Measurements from ENCODE around the gene LAMC1.

The LAMC1 gene

GRCh38 chr1:183164963-183165362, 141.7 kb downstream of the LAMC1 start:
- no peaks in the 10 kb centered on the region for H3K36me3 ChIP-seq (ENCODE audit: control insufficient read depth, insufficient read depth, low read length)
- H3K4me1 ChIP-seq (ENCODE audit: control insufficient read depth, insufficient read depth, low read length) = peaks cover 4% of the 10 kb centered on the region; the same call in 1 of the 2 replicates
- H3K27ac ChIP-seq (ENCODE audit: low read length) = no peak overlapping the region
- DNase-seq (ENCODE audit: low read depth, low spot score) = no peak
- no CpG with 5 or more reads among the region's 4 CpGs for WGBS (ENCODE audit: insufficient coverage, insufficient read length)
- H3K4me3 ChIP-seq (ENCODE audit: low read length) = no peak overlapping the region
- no peaks in the 10 kb centered on the region for H3K27me3 ChIP-seq (ENCODE audit: control insufficient read depth, insufficient read depth, low read length)
- no peaks in the 10 kb centered on the region for H3K9me3 ChIP-seq (ENCODE audit: control insufficient read depth, insufficient read depth, low read length)

DNA sequence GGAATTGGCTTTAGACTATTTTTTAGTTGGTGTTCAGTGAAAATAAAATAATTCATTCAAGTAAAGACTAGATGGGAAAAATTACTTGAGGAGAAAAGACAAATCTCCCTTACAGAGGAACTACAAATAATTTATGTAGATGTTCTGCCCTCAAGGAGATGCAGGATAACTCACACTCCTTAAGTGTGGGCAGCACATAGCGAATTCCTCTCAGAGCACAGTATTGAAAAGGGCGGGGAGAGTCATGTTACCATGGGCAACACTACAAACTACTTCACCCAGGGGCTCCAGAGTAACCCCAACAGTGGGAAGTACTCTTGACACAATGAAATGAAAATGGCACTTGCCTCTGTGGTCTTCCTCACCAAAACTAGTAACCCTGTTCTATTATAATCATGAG, 142.2 kb downstream of the LAMC1 start:
- H3K4me1 ChIP-seq (ENCODE audit: control insufficient read depth, insufficient read depth, low read length) = peaks cover 4% of the 10 kb centered on the region; the same call in 1 of the 2 replicates
- H3K36me3 ChIP-seq (ENCODE audit: control insufficient read depth, insufficient read depth, low read length) = no peaks in the 10 kb centered on the region
- H3K27me3 ChIP-seq (ENCODE audit: control insufficient read depth, insufficient read depth, low read length) = no peaks in the 10 kb centered on the region
- no peak overlapping the region for H3K4me3 ChIP-seq (ENCODE audit: low read length)
- no CpG with 5 or more reads among the region's 2 CpGs for WGBS (ENCODE audit: insufficient coverage, insufficient read length)
- H3K27ac ChIP-seq (ENCODE audit: low read length) = no peak overlapping the region
- no peaks in the 10 kb centered on the region for H3K9me3 ChIP-seq (ENCODE audit: control insufficient read depth, insufficient read depth, low read length)
- DNase-seq (ENCODE audit: low read depth, low spot score) = no peak

DNA sequence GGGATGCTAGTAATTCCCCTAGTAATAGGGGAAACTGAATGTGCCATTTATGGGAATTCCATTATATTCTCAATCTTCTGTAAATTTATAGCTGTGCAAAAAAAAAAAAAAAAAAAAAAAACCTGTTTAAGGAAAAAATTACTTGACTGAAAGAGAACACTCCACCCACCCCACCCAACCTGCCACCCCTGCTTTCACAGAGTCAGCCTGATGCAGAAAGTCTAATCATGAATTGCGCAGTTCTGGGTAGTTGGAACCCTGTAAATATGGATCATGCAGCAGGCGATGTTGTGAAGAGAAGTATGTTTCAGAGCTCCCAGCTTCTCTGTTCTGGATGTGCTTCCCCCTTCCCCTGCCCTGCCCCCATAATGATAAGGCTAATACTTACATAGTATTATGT, 143.2 kb downstream of the LAMC1 start:
- Histone ChIP-seq H3K9me3 (ENCODE audit: control insufficient read depth, insufficient read depth, low read length) (no peaks in the 10 kb centered on the region), H3K27me3 (ENCODE audit: control insufficient read depth, insufficient read depth, low read length) (no peaks in the 10 kb centered on the region), H3K36me3 (ENCODE audit: control insufficient read depth, insufficient read depth, low read length) (no peaks in the 10 kb centered on the region), H3K4me1 (ENCODE audit: control insufficient read depth, insufficient read depth, low read length) (peaks cover 4% of the 10 kb centered on the region; the same call in 1 of the 2 replicates), H3K4me3 (ENCODE audit: low read length) (no peak overlapping the region), H3K27ac (ENCODE audit: low read length) (no peak overlapping the region)
- DNase-seq (ENCODE audit: low read depth, low spot score) = no peak
- WGBS (ENCODE audit: insufficient coverage, insufficient read length) = no CpG with 5 or more reads among the region's 2 CpGs

GRCh38 chr1:183167676-183168075, 144.5 kb downstream of the LAMC1 start:
- no peaks in the 10 kb centered on the region for H3K9me3 ChIP-seq (ENCODE audit: control insufficient read depth, insufficient read depth, low read length)
- no peak for DNase-seq (ENCODE audit: low read depth, low spot score)
- no peak overlapping the region for H3K27ac ChIP-seq (ENCODE audit: low read length)
- no peak overlapping the region for H3K4me3 ChIP-seq (ENCODE audit: low read length)
- WGBS (ENCODE audit: insufficient coverage, insufficient read length) = no CpG with 5 or more reads among the region's 1 CpG
- H3K4me1 ChIP-seq (ENCODE audit: control insufficient read depth, insufficient read depth, low read length) = peaks cover 4% of the 10 kb centered on the region; the same call in 1 of the 2 replicates
- H3K36me3 ChIP-seq (ENCODE audit: control insufficient read depth, insufficient read depth, low read length) = no peaks in the 10 kb centered on the region
- no peaks in the 10 kb centered on the region for H3K27me3 ChIP-seq (ENCODE audit: control insufficient read depth, insufficient read depth, low read length)

- Histone ChIP-seq H3K36me3 (ENCODE audit: control insufficient read depth, insufficient read depth, low read length) (no peaks in the 10 kb centered on the region), H3K27ac (ENCODE audit: low read length) (no peak overlapping the region), H3K4me3 (ENCODE audit: low read length) (no peak overlapping the region), H3K4me1 (ENCODE audit: control insufficient read depth, insufficient read depth, low read length) (peaks cover 4% of the 10 kb centered on the region; the same call in 1 of the 2 replicates), H3K27me3 (ENCODE audit: control insufficient read depth, insufficient read depth, low read length) (no peaks in the 10 kb centered on the region), H3K9me3 (ENCODE audit: control insufficient read depth, insufficient read depth, low read length) (no peaks in the 10 kb centered on the region)
- whole genome bisulfite sequencing (ENCODE audit: insufficient coverage, insufficient read length) = no CpG with 5 or more reads among the region's 3 CpGs
- DNase-seq (ENCODE audit: low read depth, low spot score) = no peak
Measured at GRCh38 chr1:183168308-183168707, 145.1 kb downstream of the LAMC1 start.

DNA sequence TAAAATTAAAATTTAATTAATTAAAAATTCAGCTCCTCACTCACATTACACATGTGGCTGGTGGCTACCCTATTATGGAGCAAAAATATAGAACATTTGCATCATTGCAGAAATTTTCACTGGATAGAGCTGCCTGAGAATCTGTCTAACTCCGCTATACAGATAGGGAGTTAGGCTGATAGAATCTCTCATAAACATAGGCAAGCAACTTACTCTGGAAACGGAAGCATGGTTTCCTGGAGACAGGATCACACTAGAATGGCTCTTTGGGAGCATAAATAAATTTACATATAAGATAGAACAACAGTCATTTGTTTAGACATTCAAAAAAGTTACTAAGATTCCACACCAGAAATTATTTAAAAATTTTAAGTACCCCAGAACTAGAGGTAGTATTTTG, 150.6 kb downstream of the LAMC1 start:
- no peaks in the 10 kb centered on the region for H3K4me1 ChIP-seq (ENCODE audit: control insufficient read depth, insufficient read depth, low read length)
- H3K4me3 ChIP-seq (ENCODE audit: low read length) = no peak overlapping the region
- no peak overlapping the region for H3K27ac ChIP-seq (ENCODE audit: low read length)
- no CpG with 5 or more reads among the region's 2 CpGs for WGBS (ENCODE audit: insufficient coverage, insufficient read length)
- H3K27me3 ChIP-seq (ENCODE audit: control insufficient read depth, insufficient read depth, low read length) = no peaks in the 10 kb centered on the region
- no peaks in the 10 kb centered on the region for H3K9me3 ChIP-seq (ENCODE audit: control insufficient read depth, insufficient read depth, low read length)
- no peak for DNase-seq (ENCODE audit: low read depth, low spot score)
- H3K36me3 ChIP-seq (ENCODE audit: control insufficient read depth, insufficient read depth, low read length) = no peaks in the 10 kb centered on the region

- H3K36me3 ChIP-seq (ENCODE audit: control insufficient read depth, insufficient read depth, low read length) = no peaks in the 10 kb centered on the region
- no peak for DNase-seq (ENCODE audit: low read depth, low spot score)
Measured at GRCh38 chr1:183175631-183176030, 152.4 kb downstream of the LAMC1 start.

DNA sequence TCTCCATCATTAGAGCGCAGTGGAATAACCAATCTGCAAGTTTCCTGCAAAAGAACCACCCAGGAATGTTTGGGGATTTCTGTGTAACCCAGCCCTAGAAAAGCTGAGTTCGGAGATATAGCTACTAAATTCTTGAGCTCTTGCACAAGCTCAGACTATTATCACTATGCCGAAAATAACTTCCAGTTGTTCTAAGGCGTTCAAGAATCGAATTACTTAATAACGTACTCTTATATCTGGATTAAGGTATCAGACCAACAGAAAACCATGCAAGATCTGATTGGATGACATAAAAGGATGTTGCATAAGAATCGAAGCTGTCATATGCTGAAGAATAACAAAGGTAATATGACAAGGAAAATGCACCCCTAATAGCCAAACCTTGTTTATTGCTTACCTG, 155.3 kb downstream of the LAMC1 start:
- no peak overlapping the region for H3K4me3 ChIP-seq (ENCODE audit: low read length)
- H3K4me1 ChIP-seq (ENCODE audit: control insufficient read depth, insufficient read depth, low read length) = no peaks in the 10 kb centered on the region
- H3K36me3 ChIP-seq (ENCODE audit: control insufficient read depth, insufficient read depth, low read length) = no peaks in the 10 kb centered on the region
- no peak overlapping the region for H3K27ac ChIP-seq (ENCODE audit: low read length)
- no peaks in the 10 kb centered on the region for H3K27me3 ChIP-seq (ENCODE audit: control insufficient read depth, insufficient read depth, low read length)
- no peaks in the 10 kb centered on the region for H3K9me3 ChIP-seq (ENCODE audit: control insufficient read depth, insufficient read depth, low read length)
- no CpG with 5 or more reads among the region's 7 CpGs for WGBS (ENCODE audit: insufficient coverage, insufficient read length)
- DNase-seq (ENCODE audit: low read depth, low spot score) = no peak

More at GRCh38 chr1:183175631-183176030, 152.4 kb downstream of the LAMC1 start:
- Histone ChIP-seq H3K27ac (ENCODE audit: low read length) (no peak overlapping the region), H3K27me3 (ENCODE audit: control insufficient read depth, insufficient read depth, low read length) (no peaks in the 10 kb centered on the region), H3K4me1 (ENCODE audit: control insufficient read depth, insufficient read depth, low read length) (no peaks in the 10 kb centered on the region), H3K4me3 (ENCODE audit: low read length) (no peak overlapping the region), H3K9me3 (ENCODE audit: control insufficient read depth, insufficient read depth, low read length) (no peaks in the 10 kb centered on the region)
- no CpG with 5 or more reads among the region's 1 CpG for WGBS (ENCODE audit: insufficient coverage, insufficient read length)

- Histone ChIP-seq H3K27me3 (ENCODE audit: control insufficient read depth, insufficient read depth, low read length) (no peaks in the 10 kb centered on the region), H3K27ac (ENCODE audit: low read length) (no peak overlapping the region), H3K4me1 (ENCODE audit: control insufficient read depth, insufficient read depth, low read length) (no peaks in the 10 kb centered on the region), H3K36me3 (ENCODE audit: control insufficient read depth, insufficient read depth, low read length) (no peaks in the 10 kb centered on the region), H3K9me3 (ENCODE audit: control insufficient read depth, insufficient read depth, low read length) (no peaks in the 10 kb centered on the region), H3K4me3 (ENCODE audit: low read length) (no peak overlapping the region)
- no peak for DNase-seq (ENCODE audit: low read depth, low spot score)
- 100% methylated on average over 1 of the region's 2 CpGs for WGBS (ENCODE audit: insufficient coverage, insufficient read length)
Measured at GRCh38 chr1:183179033-183179432, 155.8 kb downstream of the LAMC1 start.

DNA sequence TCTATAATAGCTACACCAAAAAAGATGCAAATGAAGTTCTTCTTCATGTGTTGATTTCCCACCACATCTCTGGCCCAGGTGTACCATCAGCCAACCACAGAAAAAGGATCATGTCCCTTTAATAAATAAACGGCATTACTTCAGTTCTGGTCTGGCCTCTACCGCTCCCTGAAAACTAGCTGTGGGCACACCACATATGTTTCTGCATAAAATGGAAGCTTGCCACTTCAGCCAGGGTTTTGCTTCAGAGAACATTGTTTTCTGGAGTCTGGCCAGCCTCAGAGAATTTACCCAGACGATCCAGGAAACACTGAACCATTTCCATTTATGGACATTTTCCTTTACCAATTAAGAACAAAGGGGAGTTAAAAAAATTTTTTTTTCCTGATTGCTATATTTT, 157.0 kb downstream of the LAMC1 start:
- no CpG with 5 or more reads among the region's 3 CpGs for WGBS (ENCODE audit: insufficient coverage, insufficient read length)
- Histone ChIP-seq H3K4me1 (ENCODE audit: control insufficient read depth, insufficient read depth, low read length) (no peaks in the 10 kb centered on the region), H3K4me3 (ENCODE audit: low read length) (no peak overlapping the region), H3K36me3 (ENCODE audit: control insufficient read depth, insufficient read depth, low read length) (no peaks in the 10 kb centered on the region), H3K27me3 (ENCODE audit: control insufficient read depth, insufficient read depth, low read length) (no peaks in the 10 kb centered on the region), H3K27ac (ENCODE audit: low read length) (no peak overlapping the region), H3K9me3 (ENCODE audit: control insufficient read depth, insufficient read depth, low read length) (no peaks in the 10 kb centered on the region)
- no peak for DNase-seq (ENCODE audit: low read depth, low spot score)

DNA sequence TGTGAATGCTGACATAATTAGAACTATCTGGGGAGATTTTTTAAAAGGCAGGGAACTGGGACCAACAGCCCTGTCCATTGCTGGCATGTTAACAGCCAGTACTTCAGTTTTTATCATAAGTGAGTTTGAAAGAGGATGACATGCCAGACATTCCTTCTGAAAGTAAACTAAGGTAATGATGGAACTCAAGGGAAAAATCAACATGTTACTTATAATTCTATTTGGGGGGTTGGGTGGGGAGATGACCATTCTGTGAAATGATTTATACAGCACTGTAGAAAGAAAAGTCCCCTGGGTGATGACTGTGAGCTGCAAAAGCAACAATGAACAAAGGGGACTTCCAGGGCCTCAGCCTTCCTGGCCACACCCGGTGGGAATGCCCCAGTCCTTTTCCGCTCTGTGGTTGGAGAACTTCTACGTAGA, 157.4 kb downstream of the LAMC1 start:
- Histone ChIP-seq H3K27ac (ENCODE audit: low read length) (no peak overlapping the region), H3K4me3 (ENCODE audit: low read length) (no peak overlapping the region)
- WGBS (ENCODE audit: insufficient coverage, insufficient read length) = no CpG with 5 or more reads among the region's 3 CpGs

More for the DNA sequence above, 157.4 kb downstream of the LAMC1 start:
- Histone ChIP-seq H3K27me3 (ENCODE audit: control insufficient read depth, insufficient read depth, low read length) (no peaks in the 10 kb centered on the region), H3K9me3 (ENCODE audit: control insufficient read depth, insufficient read depth, low read length) (no peaks in the 10 kb centered on the region), H3K36me3 (ENCODE audit: control insufficient read depth, insufficient read depth, low read length) (no peaks in the 10 kb centered on the region), H3K4me1 (ENCODE audit: control insufficient read depth, insufficient read depth, low read length) (no peaks in the 10 kb centered on the region)
- no peak for DNase-seq (ENCODE audit: low read depth, low spot score)

Measured in iPS DF 6.9 (cell line).